Testis (tissue), 2 donors: ENCODE results near the gene FASN.

ENCODE experiments used
- POLR2A ChIP-seq: fragments of 450-650 bp; IDR thresholded peaks from one replicate; pipeline ENCODE4 v1.6.1; 2017; ENCODE audit warnings: antibody characterized with exemption, mild to moderate bottlenecking, moderate library complexity
- TF ChIP-seq, protein P1 (sequence below), 3 experiments: fragments of 450-650 bp in 2 of 3; fragments of 200-600 bp in 1 of 3; sonication (generic) in 1 of 3; IDR thresholded peaks; one replicate each; pipeline ENCODE4 v1.5.1; 2016 to 2019; ENCODE audit warnings: antibody characterized with exemption in 3 of 3, mild to moderate bottlenecking in 2 of 3, moderate library complexity in 1 of 3

DNA sequence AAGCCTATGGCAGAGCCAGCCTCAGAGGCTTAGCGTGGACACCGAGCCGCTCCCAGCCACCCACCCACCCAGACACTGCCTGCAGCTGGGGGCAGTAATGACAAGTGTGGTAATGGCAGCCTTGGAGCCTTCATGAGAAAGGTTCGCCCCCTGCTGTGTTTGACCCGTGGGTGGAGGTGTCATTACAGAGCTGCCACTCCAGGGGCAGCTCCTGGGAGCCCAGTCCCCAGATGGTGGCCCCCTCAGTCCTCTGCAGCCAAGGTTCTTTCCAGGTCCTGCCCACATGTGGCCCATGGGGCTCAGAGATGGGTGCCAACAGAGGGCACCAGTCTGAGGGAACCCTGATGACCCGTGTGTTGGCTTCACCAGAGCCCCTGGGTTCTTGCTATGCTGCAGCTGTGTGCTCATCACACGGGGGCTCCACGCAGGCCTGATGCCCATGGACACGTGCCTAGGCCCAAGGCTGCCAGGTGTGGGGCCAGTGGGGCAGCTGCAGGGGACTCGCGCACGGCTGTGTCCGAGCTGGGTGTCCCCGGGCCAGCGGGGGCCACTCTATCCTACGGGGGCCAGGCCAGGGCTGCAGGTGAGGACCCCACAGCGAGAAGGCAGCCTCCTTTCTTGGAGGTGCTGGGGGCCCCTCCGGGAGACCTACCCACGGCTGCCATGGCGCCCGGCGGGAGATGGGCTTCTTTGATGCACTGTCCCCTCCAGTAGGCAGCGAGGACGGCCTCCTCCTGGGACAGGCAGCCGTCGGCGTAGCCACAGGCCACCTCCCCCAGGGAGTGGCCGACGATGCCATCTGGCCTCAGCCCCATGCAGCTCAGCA, 8.1 kb downstream of the FASN start:
- TF ChIP-seq, protein P1, sequence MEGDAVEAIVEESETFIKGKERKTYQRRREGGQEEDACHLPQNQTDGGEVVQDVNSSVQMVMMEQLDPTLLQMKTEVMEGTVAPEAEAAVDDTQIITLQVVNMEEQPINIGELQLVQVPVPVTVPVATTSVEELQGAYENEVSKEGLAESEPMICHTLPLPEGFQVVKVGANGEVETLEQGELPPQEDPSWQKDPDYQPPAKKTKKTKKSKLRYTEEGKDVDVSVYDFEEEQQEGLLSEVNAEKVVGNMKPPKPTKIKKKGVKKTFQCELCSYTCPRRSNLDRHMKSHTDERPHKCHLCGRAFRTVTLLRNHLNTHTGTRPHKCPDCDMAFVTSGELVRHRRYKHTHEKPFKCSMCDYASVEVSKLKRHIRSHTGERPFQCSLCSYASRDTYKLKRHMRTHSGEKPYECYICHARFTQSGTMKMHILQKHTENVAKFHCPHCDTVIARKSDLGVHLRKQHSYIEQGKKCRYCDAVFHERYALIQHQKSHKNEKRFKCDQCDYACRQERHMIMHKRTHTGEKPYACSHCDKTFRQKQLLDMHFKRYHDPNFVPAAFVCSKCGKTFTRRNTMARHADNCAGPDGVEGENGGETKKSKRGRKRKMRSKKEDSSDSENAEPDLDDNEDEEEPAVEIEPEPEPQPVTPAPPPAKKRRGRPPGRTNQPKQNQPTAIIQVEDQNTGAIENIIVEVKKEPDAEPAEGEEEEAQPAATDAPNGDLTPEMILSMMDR (IDR thresholded peaks at IDR 0.05), result no peak
- TF ChIP-seq POLR2A, result no peak
